HCT116 (cell line): ENCODE measurements around the gene SEMA4D.

Experiments used
- CTCF ChIP-seq, 3 experiments: fragments of 200-600 bp in 1 of 3; sonication (generic) in 1 of 3; IDR thresholded peaks in 2 of 3; conservative IDR thresholded peaks in 1 of 3; 2 replicates each; pipeline ENCODE4 v1.5.1; 2012 to 2017; ENCODE audit warnings: low read depth in 2 of 3, low read length in 2 of 3, antibody characterized with exemption in 1 of 3, borderline replicate concordance in 1 of 3, control low read depth in 1 of 3, mild to moderate bottlenecking in 1 of 3, mixed read lengths in 1 of 3, mixed run types in 1 of 3, moderate library complexity in 1 of 3; ENCODE audit not compliant: insufficient read depth in 1 of 3
- POLR2AphosphoS5 ChIP-seq: IDR thresholded peaks from 2 replicates; pipeline ENCODE4 v1.6.1; 2011; ENCODE audit warnings: mild to moderate bottlenecking, low read depth, low read length, moderate library complexity

- TF ChIP-seq CTCF (IDR thresholded peaks at IDR 0.05 in 2 of 3, conservative IDR thresholded peaks at IDR 0.05 in 1 of 3; ENCODE audit: borderline replicate concordance in 1 of 3, insufficient read depth in 1 of 3, low read depth in 2 of 3, low read length in 2 of 3) (no peak), POLR2AphosphoS5 (no peak)
Observed at GRCh38 chr9:89436963-89437625, 60.8 kb downstream of the SEMA4D start.
